ENCODE measurements around the gene ANAPC1. TPM values are rescaled to one million over a fixed set of nuclear protein-coding genes. Genes with fewer than 3 reads are reported as not detected.
"Not testable (repeated sequence)": the region's sequence is repeated elsewhere in the genome, so short reads cannot be mapped to it uniquely, and the experiment has no call there.

ANAPC1 gene
- total RNA-seq, 1 donor = 48.1 TPM

GRCh38 chr2:111910609-111911277 lies 26.8 kb upstream of the ANAPC1 start:
- Histone ChIP-seq H3K27ac (ENCODE audit: low read depth, low read length) (no peak overlapping the region), H3K4me2 (ENCODE audit: insufficient read depth, low read length) (no peak overlapping the region), H3K79me2 (ENCODE audit: insufficient read depth, low read length) (no peaks in the 10 kb centered on the region), H2AFZ (ENCODE audit: low read length) (no peak overlapping the region), H3K4me3 (ENCODE audit: insufficient read depth, low read length) (no peak overlapping the region), H3K4me1 (ENCODE audit: insufficient read depth, low read length) (no peaks in the 10 kb centered on the region), H4K20me1 (ENCODE audit: insufficient read depth, low read length) (no peaks in the 10 kb centered on the region), H3K27me3 (ENCODE audit: insufficient read depth, low read length) (peaks cover 14% of the 10 kb centered on the region), H3K36me3 (ENCODE audit: insufficient read depth, low read length) (no peaks in the 10 kb centered on the region), H3K9me3 (ENCODE audit: low read depth, low read length) (no peaks in the 10 kb centered on the region)
- no peak for TF ChIP-seq CTCF (IDR thresholded peaks at IDR 0.05; ENCODE audit: extremely low read depth, low read depth, low read length)
- no peak for DNase-seq (ENCODE audit: insufficient read length, low spot score, missing footprints)

- H4K20me1 ChIP-seq (ENCODE audit: insufficient read depth, low read length); H3K4me1 ChIP-seq (ENCODE audit: insufficient read depth, low read length); H3K4me2 ChIP-seq (ENCODE audit: insufficient read depth, low read length); H2AFZ ChIP-seq (ENCODE audit: low read length); DNase-seq (ENCODE audit: insufficient read length, low spot score, missing footprints); H3K27ac ChIP-seq (ENCODE audit: low read depth, low read length); H3K9me3 ChIP-seq (ENCODE audit: low read depth, low read length); H3K4me3 ChIP-seq (ENCODE audit: insufficient read depth, low read length); H3K36me3 ChIP-seq (ENCODE audit: insufficient read depth, low read length); H3K79me2 ChIP-seq (ENCODE audit: insufficient read depth, low read length): not testable (repeated sequence)
- peaks cover 12% of the 10 kb centered on the region for H3K27me3 ChIP-seq (ENCODE audit: insufficient read depth, low read length)
Measured at GRCh38 chr2:111909997-111910396, 26.0 kb upstream of the ANAPC1 start.

- no peaks in the 10 kb centered on the region for H3K79me2 ChIP-seq (ENCODE audit: insufficient read depth, low read length)
Measured at GRCh38 chr2:111909079-111909478, 25.1 kb upstream of the ANAPC1 start.

GRCh38 chr2:111908578-111908977 lies 24.6 kb upstream of the ANAPC1 start:
- no peaks in the 10 kb centered on the region for H3K4me1 ChIP-seq (ENCODE audit: insufficient read depth, low read length)
- no peak overlapping the region for H3K4me3 ChIP-seq (ENCODE audit: insufficient read depth, low read length)
- no peak for TF ChIP-seq CTCF (IDR thresholded peaks at IDR 0.05; ENCODE audit: extremely low read depth, low read depth, low read length)
- H3K36me3 ChIP-seq (ENCODE audit: insufficient read depth, low read length) = no peaks in the 10 kb centered on the region
- H4K20me1 ChIP-seq (ENCODE audit: insufficient read depth, low read length) = no peaks in the 10 kb centered on the region
- no peak overlapping the region for H3K27ac ChIP-seq (ENCODE audit: low read depth, low read length)
- H3K27me3 ChIP-seq (ENCODE audit: insufficient read depth, low read length) = peaks cover 12% of the 10 kb centered on the region
- no peak for DNase-seq (ENCODE audit: insufficient read length, low spot score, missing footprints)
- H3K4me2 ChIP-seq (ENCODE audit: insufficient read depth, low read length) = no peak overlapping the region
- no peak overlapping the region for H2AFZ ChIP-seq (ENCODE audit: low read length)
- H3K9me3 ChIP-seq (ENCODE audit: low read depth, low read length) = no peaks in the 10 kb centered on the region
- H3K79me2 ChIP-seq (ENCODE audit: insufficient read depth, low read length) = no peaks in the 10 kb centered on the region

More at GRCh38 chr2:111909079-111909478, 25.1 kb upstream of the ANAPC1 start:
- no peaks in the 10 kb centered on the region for H3K4me1 ChIP-seq (ENCODE audit: insufficient read depth, low read length)
- no peak for TF ChIP-seq CTCF (IDR thresholded peaks at IDR 0.05; ENCODE audit: extremely low read depth, low read depth, low read length)
- H3K4me3 ChIP-seq (ENCODE audit: insufficient read depth, low read length) = no peak overlapping the region
- H4K20me1 ChIP-seq (ENCODE audit: insufficient read depth, low read length) = no peaks in the 10 kb centered on the region
- H3K4me2 ChIP-seq (ENCODE audit: insufficient read depth, low read length) = no peak overlapping the region
- no peaks in the 10 kb centered on the region for H3K36me3 ChIP-seq (ENCODE audit: insufficient read depth, low read length)
- H3K27me3 ChIP-seq (ENCODE audit: insufficient read depth, low read length) = peaks cover 10% of the 10 kb centered on the region
- H3K27ac ChIP-seq (ENCODE audit: low read depth, low read length) = no peak overlapping the region
- H3K9me3 ChIP-seq (ENCODE audit: low read depth, low read length) = no peaks in the 10 kb centered on the region
- no peak overlapping the region for H2AFZ ChIP-seq (ENCODE audit: low read length)
- no peak for DNase-seq (ENCODE audit: insufficient read length, low spot score, missing footprints)
